GM13977 (cell line): ENCODE data around the gene C22orf15.
A peak's percentile ranks its signal among the peaks of the same experiment; 100 is the strongest.

ENCODE experiments used
- DNase-seq: peaks from one replicate; pipeline ENCODE4 v3.0.0; 2012; ENCODE audit warnings: low spot score
- in situ Hi-C: fragments of 300-500 bp; cut with MboI; formaldehyde crosslinking; loops from one replicate; pipeline ENCODE4 v1.12.0; 2022; ENCODE audit warnings: low sequenced_read_pairs, low pct_unique_long_range_greater_than_20kb, mixed read lengths, inconsistent platforms; ENCODE audit not compliant: unreplicated experiment
- TF ChIP-seq, protein P1 (sequence below): IDR thresholded peaks from 2 replicates; pipeline ENCODE4 v1.5.1; 2012; ENCODE audit warnings: mild to moderate bottlenecking, control low read depth; ENCODE audit not compliant: insufficient read depth; ENCODE audit errors: extremely low read depth, missing control alignments

The C22orf15 gene

GRCh38 chr22:23750714-23751440 lies 11.9 kb upstream of the C22orf15 start, which contains the start of gene ZNF70:
Gene ZNF70 (minus strand): TSS chr22:23751112. CDS start chr22:23745140, 5,972 bp downstream.
- in situ Hi-C loops = no loop called here
- peak; percentile 96 for DNase-seq
- TF ChIP-seq, protein P1, sequence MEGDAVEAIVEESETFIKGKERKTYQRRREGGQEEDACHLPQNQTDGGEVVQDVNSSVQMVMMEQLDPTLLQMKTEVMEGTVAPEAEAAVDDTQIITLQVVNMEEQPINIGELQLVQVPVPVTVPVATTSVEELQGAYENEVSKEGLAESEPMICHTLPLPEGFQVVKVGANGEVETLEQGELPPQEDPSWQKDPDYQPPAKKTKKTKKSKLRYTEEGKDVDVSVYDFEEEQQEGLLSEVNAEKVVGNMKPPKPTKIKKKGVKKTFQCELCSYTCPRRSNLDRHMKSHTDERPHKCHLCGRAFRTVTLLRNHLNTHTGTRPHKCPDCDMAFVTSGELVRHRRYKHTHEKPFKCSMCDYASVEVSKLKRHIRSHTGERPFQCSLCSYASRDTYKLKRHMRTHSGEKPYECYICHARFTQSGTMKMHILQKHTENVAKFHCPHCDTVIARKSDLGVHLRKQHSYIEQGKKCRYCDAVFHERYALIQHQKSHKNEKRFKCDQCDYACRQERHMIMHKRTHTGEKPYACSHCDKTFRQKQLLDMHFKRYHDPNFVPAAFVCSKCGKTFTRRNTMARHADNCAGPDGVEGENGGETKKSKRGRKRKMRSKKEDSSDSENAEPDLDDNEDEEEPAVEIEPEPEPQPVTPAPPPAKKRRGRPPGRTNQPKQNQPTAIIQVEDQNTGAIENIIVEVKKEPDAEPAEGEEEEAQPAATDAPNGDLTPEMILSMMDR = peak; percentile 34

GRCh38 chr22:23751441-23751996 lies 11.3 kb upstream of the C22orf15 start:
- TF ChIP-seq, protein P1 = no peak
- no peak for DNase-seq

GRCh38 chr22:23752090-23752691 lies 10.6 kb upstream of the C22orf15 start:
- DNase-seq = peak; percentile 69
- in situ Hi-C loops = no loop called here
- TF ChIP-seq, protein P1 = no peak

More at GRCh38 chr22:23751441-23751996, 11.3 kb upstream of the C22orf15 start:
- in situ Hi-C loops = no loop called here

GRCh38 chr22:23752750-23753149 lies 10.0 kb upstream of the C22orf15 start:
- TF ChIP-seq, protein P1 = no peak
- peak; percentile 62 for DNase-seq
- in situ Hi-C loops = no loop called here

- in situ Hi-C loops = no loop called here
- DNase-seq = no peak
These were observed 9.4 kb upstream of the C22orf15 start for GRCh38 chr22:23753385-23753784.

DNA sequence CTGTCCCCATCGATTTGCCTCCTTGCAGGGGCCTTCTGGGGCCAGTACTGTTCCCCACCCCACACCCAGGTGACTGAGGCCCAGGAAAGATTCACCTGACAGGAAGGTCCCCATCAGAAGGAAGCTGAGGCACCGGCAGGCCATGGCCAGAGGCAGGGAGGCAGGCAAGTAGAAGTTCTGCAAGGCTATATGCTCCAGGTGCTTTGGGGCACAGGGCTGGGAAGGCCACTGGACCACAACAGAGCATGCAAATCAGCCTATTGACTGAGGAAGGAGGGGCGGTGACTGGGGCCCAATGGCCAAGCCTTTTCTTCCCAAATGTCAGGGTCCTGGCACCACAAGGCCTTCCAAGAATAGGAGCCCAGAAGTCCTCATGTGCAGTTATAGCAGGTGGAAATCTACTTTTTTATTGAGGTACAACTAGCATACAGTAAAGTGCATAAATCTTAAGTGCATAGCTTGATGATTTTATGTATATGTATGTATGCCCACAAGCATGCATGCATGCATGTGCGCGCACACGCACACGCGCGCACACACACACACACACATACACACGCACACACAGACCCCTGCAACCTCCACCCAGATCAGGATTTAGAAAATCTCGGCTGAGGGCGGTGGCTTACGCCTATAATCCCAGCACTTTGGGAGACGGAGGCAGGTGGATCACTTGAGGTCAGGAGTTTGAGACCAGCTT lies 8.4 kb upstream of the C22orf15 start, which contains the start of gene VPREB3:
TSS of gene VPREB3 (minus strand) at position 206 of the 700 bp plus-strand sequence. CDS start at position 144, 62 bp downstream.
- in situ Hi-C loops = no loop called here
- DNase-seq = peak; percentile 34
- TF ChIP-seq, protein P1 = no peak

More at GRCh38 chr22:23753385-23753784, 9.4 kb upstream of the C22orf15 start:
- TF ChIP-seq, protein P1 = no peak
